DMS79 (cell line): ENCODE data around the gene COL6A3.
A peak's percentile ranks its signal among the peaks of the same experiment; 100 is the strongest.

Source experiments
- DNase-seq: peaks from one replicate; lab custom pipeline; 2025; lab: John Stamatoyannopoulos, UW

Gene COL6A3

DNA sequence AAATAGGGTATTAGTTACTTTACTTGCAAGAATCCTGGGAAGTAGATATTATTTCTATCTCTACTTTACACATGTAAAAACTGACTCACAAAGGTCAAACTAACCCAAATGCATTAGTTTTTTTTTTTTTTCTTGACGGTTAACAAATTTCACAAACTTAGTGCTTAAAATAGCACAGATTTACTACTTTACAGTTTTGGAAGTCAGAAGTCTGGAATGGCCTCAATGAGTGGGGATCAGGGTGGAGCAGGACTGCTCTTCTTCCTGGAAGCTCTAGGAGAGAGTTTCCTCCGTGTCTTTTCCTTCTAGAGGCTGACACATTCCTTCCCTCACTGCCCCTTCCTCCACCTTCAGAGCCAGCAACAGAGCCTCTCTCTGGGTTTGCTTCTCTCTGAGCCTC is 117.2 kb downstream of the COL6A3 start:
- no peak for DNase-seq

DNA sequence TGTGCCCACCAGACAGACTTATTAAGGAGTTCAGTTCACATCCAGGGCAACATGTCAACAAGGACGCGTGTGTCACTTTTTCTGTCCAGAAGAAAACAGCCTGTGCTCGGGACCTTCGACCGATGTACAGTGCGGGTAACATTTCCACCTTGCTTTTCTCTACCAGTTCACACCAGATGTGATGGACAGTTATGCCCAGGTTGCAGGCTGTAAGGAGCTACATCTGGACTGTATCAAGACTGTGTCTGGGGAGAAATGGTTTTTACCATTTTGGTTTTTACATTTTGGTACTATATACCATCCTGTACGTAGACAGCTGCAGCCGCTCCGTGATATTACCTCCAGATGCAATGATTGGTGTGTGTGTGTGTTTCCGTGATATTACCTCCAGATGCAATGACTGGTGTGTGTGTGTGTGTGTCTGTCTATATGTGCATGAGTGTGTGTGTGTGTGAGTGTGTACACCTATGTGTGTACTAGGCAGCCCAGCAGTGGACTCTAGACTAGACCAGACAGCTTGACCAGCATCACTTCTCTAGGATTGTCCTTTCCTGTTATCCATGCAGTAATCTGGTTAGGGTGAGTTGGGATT is 118.0 kb downstream of the COL6A3 start:
- DNase-seq = no peak

DNA sequence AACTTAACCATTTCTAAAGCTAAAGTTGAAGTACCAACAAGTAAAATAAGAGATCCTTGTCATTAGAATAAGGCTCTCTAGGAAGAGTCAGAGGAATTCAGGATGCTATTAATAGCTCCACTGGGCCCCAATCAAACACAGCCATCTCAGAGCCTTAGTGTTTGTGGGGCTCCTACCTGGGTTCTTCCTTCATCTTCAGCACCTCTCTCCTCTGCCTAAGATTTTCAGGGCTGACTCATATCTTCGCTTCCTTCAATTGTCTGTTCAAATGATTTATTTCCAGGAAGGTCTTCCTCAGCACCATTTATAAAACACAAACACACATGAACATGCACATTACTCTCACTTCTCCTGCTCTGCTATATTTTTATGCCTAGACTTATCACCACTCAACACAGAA is 119.5 kb downstream of the COL6A3 start:
- DNase-seq = no peak

DNA sequence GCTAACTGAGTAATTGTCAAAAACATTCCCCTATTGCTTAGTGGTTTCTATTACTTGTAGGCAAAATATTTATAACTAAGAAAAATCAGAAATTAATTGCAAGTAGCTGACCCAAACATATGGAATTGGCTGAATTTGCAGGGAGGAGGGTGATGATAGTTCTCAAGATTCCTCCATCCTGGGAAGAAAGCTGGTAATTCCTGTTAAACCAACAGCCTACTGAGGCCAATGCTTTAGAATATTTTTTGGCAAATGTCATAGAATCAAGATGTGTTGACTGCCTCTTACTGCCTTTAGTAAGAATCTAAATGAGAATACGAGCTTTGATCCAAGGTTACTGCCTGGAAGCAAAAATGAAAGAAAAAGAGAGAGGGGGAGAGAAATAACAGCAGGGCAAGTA is 120.0 kb downstream of the COL6A3 start:
- no peak for DNase-seq

DNA sequence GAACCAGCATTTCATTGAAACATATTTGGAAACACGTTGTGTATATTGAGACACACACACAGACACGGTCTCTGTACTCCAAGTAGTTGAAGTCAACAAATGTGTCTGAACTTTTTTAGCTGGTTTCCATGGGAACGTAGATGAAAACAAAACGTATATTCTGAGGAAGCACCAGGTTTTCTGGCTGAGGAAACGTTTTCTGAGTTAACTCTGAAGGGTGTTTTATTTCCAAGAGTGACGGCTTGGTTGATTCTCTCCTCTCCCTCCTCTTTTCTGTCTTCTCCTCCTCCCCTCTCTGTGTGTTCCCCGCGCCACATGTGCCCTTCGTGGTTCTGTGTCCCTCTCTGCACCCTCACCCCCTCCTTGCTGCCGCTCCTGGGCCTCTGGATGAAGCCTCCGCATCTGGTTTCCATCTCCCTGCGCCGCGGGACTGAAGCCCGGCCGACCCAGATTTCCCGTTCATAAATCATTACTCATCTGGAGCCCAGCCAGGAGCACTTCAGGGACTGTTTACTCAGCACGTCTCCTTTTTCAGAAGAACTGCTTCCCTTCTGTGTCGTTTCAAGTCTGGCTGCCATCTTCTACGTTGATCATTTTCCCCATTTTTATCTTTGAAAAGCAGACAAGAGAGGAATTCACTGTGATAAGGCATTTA is 122.7 kb downstream of the COL6A3 start:
- peak; percentile 75 for DNase-seq

DNA sequence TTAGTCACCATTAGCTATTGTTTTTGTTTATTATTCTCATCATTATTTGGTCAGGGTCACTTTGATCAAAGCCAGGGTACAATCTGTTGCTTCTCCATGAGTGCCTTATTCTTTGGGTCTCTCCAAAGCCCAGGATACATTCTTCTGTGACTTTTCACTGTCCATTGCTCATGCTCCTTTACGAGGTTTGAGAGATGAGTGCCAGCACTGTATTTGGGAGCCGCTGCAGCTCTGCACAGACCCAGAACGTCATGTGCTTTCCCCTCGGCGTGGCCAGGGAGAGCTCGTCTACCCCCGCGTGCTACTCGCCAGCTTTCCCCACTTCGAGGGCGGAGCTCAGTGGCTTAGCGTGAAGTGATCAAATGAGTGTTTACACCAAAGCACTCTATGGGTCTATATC is 123.7 kb downstream of the COL6A3 start:
- DNase-seq = no peak

DNA sequence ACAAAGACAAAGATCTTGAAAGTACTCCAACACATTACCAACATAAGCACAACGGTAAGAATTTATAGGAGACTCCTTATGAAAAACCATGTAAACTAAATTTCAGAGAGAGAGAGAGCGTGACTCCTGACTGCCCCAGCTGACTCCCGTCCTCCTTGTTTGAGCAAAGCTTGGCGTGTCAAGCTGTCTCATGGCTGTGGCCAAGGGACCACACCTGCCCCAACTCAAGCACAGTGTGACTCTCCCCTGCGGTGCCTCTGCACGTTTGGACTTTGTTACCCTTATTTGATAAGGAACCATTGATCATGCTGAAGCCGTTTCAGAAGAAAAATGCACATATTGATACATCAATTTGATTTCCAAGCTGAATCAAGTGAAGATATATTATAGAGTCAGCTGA is 124.8 kb downstream of the COL6A3 start:
- DNase-seq = peak; percentile 44

DNA sequence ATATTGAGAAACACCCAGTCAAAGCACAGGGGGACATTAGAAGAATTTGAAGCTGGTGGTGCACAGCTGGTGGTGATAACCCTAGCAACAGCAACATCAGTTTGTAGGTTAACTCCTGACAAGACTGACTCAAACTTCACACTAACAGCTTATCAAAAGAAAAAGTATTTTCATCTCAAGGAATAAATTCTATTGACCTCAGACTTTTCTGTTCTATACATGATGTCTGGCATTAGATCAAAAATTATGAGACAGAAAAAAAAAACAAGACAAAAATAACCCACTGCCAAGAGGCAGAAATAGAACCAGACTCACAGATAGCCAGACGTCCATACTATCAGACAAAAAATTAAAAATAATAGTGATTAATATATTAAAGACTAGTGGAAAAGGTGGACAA is 126.1 kb downstream of the COL6A3 start:
- DNase-seq = no peak

DNA sequence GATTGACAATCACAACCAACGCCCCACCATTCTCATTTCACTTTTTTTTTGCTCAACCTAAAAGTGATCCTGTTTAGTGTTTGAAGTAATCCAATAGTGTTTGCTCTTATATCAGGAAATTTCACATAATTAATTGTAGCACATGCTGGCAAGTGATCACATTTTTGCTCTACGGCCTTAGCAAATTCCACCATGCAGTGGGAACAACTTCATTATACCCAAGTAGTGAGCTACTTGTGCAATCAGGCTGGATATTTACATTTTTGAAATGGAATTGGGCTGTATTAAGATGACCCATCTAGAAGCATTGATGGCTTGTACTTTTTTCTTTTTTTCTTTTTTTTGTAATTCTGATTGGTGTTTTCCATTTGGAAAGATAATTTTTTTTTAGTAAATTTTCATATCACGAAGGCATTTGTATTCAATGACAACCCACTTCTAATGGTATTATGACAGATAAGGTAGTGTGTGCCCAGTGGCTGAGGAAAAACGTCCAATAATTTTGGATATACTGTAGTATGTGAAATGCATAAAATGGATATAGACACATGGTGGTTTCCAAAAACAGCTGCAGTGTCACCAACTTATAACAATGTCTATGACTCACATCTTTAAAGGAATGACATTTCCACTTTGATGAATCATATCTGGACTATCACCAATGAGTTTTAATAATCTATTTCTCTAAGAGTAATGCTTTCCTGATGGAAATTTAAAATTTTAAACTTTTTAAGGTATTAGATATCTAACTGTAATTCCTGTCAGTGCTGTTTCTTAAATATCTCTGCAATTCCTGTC is 130.6 kb downstream of the COL6A3 start:
- no peak for DNase-seq

DNA sequence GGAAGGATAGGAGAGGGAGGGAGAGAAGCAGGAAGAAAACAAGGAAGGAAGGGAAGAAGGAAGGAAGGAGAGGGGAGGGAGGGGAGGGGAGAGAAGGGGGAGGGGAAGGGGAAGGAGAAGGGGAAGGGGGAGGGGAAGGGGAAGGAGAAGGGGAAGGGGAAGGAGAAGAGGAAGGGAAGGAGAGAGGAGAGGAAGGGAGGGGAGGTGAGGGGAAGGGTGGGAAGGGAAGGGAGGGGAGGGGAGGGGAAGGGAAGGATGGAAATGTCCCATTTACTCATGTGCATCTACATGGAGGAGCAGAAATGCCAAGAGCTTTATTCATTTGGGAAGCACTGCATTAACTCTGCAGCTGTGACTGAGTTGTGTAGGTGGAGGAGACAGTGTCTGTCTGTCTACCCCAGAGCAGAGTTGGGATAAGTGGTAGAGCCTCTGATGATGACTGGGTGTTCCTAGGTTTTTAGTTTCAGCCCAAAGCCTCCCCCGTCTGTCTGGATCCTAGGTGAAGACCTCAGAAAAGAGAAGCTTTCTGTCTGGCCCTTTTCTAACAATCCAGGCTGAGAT is 131.3 kb downstream of the COL6A3 start:
- DNase-seq = no peak

DNA sequence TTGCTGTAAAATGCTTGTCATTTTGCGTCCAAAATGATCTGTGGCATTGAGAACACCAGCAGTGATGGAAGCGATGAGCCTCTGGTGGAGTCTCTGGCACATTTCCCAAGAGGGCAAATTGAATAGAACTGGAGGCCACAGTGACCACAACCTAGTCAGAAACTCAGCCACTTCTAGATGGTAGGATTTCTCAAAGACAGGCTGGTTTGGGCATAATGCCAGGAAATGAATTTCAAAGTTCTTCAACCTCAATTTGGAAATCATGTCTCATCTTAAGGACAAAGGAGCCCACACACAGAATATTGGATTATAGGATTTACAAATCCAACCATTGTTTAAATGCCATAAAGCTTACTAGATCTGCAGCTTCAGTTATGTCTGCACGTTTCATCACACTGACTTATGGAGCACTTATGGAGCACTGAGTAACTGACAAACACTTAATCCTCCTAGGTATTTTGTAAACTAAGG is 132.1 kb downstream of the COL6A3 start:
- peak; percentile 61 for DNase-seq

DNA sequence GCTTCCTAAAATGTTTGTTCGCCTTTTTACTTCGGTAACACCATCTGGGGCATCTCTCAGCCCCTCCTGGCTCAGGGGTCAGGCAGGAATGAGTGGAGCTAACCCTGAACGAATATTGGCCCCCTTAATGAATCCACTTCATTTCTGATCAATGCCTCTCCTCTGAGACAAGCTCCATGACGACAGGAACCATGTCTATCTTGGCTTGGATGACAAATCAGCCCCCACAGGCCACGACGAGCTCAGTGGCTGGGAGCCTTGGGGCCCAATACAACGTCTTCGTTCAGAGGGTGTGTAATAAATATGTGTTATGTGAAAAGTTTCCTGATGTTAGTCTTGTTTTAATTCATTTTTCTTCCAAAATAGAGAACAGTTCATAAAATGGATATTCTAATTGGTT is 133.0 kb downstream of the COL6A3 start:
- no peak for DNase-seq

DNA sequence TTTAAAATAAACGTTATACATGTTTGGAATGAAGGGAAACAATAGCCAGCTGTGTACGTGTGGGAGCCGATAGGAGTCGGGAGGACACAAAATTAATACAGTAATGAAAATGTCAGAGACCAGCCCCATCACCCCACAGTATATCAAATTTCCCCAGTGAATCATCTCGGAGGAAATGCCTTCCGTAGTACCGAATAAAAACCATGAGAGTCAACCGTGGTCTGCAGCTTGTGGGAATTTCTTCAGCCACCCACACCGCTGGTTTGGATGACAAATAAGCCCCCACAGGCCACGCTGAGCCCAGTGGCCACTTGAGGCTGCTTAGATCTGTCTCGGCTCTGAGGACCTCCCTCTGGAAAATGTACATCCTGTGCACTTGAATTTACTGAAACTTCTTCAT is 133.7 kb downstream of the COL6A3 start:
- DNase-seq = no peak

DNA sequence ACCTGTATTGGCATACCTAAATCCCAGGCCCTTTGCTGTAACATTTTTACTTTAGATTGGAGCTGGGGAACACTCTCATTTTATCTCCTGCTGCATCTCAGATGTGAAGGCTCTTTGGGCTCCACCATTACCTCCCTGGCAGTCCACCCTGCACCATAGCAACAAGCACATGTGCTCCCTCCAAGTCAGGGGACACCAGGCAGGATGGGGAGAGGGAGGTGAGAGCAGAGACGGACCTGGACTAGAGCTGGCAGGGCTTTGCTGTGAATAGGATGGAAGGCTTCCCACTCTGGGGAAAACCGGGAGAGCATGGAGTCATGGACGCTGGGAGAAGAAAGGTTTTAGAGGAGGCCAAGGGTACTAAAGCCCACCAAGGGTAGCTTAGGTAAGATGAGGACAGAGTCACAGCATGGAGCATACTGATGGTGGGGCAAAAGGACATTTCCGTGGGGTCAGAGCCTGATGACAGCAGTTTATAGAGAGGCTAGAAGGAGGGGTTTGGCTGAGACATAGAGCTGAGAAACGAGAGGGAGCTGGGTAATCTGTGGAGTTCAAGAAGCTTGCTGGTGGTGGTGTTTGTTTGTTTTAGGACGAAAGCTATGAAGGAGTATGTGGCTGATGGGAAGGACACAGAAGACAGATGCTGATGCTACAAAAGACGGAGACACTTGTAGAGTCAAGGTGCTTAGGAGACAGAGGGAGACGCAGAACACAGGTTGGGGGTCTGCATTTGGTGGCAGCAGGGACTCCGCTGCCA is 134.8 kb downstream of the COL6A3 start:
- no peak for DNase-seq

DNA sequence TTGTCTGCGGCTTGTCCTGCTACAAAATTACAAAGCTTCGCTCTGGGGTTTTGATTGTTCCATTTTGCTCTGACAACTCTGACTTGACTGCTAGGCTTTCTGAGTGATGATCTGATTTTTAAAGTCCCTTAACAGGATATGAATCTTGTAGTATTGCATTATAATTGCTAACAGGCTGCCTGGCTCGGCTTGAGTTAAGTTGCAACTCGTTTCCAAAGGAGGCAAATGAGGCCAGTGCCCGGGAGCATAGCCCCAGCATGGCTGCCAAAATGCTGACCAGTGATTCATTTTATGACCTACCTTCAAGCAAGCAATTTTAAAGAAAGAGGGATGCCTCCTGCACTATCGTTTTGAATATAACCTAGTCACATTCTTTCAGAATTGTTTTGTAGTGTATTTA is 135.4 kb downstream of the COL6A3 start:
- DNase-seq = no peak

DNA sequence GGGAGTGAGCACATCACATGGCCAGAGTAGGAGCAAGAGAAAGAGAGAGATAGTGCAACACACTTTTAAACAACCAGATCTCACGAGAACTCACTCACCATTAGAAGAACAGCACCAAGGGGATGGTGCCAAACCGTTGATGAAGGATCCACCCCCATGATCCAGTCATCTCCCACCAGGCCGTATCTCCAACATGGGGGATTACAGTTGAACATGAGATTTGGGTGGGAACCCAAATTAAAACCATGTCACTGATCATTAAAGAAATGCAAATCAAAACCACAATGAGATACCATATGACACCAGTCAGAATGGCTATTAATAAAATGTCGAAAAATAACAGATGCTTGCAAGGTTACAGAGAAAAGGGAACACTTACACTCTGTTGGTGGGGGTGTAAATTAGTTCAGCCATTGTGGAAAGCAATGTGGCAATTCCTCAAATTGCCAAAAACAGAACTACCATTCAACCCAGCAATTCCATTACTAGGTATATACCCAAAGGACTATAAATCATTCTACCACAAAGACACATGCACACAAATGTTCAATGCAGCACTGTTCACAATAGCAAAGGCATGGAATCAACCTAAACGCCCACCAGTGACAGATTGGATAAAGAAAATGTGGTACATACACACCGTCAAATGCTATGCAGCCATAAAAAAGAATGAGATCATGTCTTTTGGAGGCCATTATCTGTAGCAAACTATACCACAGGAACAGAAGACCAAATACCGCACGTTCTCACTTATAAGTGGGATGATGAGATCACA is 137.1 kb downstream of the COL6A3 start:
- no peak for DNase-seq
